Neural progenitor cell (in vitro differentiated cells): ENCODE results near the gene IDUA.

ENCODE experiments used
- EZH2 ChIP-seq: fragments of 200-600 bp; sonication (generic); IDR thresholded peaks from 2 replicates; pipeline ENCODE4 v1.6.1; 2017; ENCODE audit warnings: antibody characterized with exemption, mild to moderate bottlenecking, moderate library complexity
- EZH2phosphoT487 ChIP-seq: fragments of 200-600 bp; sonication (generic); IDR thresholded peaks from 2 replicates; pipeline ENCODE4 v1.6.1; 2017; ENCODE audit warnings: antibody characterized with exemption
- TF ChIP-seq, protein P1 (sequence below): fragments of 200-600 bp; sonication (generic); IDR thresholded peaks from 2 replicates; pipeline ENCODE4 v1.5.1; 2017; ENCODE audit warnings: antibody characterized with exemption, mild to moderate bottlenecking

DNA sequence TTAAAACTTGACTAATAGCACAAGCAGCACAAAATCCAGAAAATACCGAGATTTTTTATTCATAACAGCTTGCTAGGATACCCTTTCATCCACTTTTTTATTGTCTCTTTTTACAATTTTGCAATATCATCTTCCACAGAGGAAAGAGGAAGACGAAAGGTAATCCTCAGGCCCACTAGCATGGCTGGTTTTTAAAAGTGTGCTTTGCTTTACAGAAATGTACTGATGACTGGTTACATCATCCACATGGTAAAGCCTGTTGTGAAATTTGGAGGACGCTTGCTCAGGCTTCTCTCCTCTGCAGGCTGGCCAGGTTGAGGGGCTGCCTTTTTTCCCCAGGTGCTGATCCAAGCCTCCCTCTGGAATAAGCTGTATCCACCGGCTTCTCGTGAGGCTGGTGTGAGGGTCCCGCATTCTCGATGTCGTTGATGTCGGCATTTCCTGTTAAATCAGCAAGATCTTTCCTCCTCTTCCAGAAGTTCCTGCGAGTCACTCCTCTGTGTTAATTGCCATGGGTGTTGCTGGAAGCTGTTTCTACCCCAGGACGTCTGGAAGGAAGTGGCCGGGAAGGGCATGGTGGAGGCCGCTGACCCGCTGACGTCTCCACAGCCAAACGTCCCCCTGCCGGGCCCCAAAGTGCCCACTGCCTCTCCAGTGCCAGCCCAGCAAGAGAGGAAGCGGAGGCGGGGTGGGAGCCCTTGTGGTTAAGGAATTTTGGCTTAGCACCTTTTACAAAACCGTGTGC lies 7.7 kb upstream of the IDUA start:
- TF ChIP-seq, protein P1, sequence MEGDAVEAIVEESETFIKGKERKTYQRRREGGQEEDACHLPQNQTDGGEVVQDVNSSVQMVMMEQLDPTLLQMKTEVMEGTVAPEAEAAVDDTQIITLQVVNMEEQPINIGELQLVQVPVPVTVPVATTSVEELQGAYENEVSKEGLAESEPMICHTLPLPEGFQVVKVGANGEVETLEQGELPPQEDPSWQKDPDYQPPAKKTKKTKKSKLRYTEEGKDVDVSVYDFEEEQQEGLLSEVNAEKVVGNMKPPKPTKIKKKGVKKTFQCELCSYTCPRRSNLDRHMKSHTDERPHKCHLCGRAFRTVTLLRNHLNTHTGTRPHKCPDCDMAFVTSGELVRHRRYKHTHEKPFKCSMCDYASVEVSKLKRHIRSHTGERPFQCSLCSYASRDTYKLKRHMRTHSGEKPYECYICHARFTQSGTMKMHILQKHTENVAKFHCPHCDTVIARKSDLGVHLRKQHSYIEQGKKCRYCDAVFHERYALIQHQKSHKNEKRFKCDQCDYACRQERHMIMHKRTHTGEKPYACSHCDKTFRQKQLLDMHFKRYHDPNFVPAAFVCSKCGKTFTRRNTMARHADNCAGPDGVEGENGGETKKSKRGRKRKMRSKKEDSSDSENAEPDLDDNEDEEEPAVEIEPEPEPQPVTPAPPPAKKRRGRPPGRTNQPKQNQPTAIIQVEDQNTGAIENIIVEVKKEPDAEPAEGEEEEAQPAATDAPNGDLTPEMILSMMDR: no peak
- TF ChIP-seq EZH2: no peak
- TF ChIP-seq EZH2phosphoT487: no peak
